Measurements from ENCODE around the gene BRWD1. TPM values are rescaled to one million over a fixed set of nuclear protein-coding genes. Genes with fewer than 3 reads are reported as not detected.

BRWD1 gene
- total and polyA plus RNA-seq, 2 of the 8 experiments (the other 6 are each of a cell fraction or from before 2014, with no cell fraction given), result 9.3 to 45.2 TPM

- no peak overlapping the region for H4K5ac ChIP-seq (ENCODE audit: insufficient read length, low read depth, low read length)
- no peaks in the 10 kb centered on the region for H4K20me1 ChIP-seq (replicated peaks in 1 of 2; ENCODE audit: control insufficient read depth in 1 of 2, insufficient read depth in 2 of 2, low read length in 2 of 2)
- H2AK5ac ChIP-seq (ENCODE audit: low read depth, low read length), result no peak overlapping the region
- H2BK20ac ChIP-seq (ENCODE audit: low read length), result no peak overlapping the region
- no peak overlapping the region for H3K9ac ChIP-seq (replicated peaks in 1 of 4; ENCODE audit: extremely low read depth in 1 of 4, low read depth in 3 of 4, low read length in 3 of 4)
- H3K23me2 ChIP-seq (ENCODE audit: low read depth, low read length), result no peaks in the 10 kb centered on the region
- no peak overlapping the region for H2BK5ac ChIP-seq (ENCODE audit: low read depth, low read length)
- no peak overlapping the region for H2AFZ ChIP-seq (ENCODE audit: low read length)
- ChIA-PET POLR2A (ENCODE audit: partially characterized antibody) (no interaction called here), CTCF (ENCODE audit: partially characterized antibody) (interaction anchor here (1.5 kb wide), 1 partner anchor 11 kb away, joined by 5 read pairs; no protein-coding TSS in a partner anchor)
- no peak overlapping the region for H2BK15ac ChIP-seq (ENCODE audit: low read length)
- no peaks in the 10 kb centered on the region for H3K79me2 ChIP-seq (ENCODE audit: control insufficient read depth in 1 of 2, insufficient read depth in 2 of 2, low read length in 2 of 2)
- 98% methylated on average over 3 of the region's 3 CpGs; no CpG with 5 or more reads in 1 of the 2 experiments for WGBS, 2 experiments (ENCODE audit: extremely low coverage in 1 of 2, insufficient coverage in 1 of 2, insufficient read length in 1 of 2, insufficient replicate concordance in 2 of 2, low coverage in 1 of 2, low lambda C conversion rate in 2 of 2, missing lambda C conversion rate in 1 of 2)
- H4K8ac ChIP-seq (ENCODE audit: extremely low read depth, insufficient read depth, low read length), result no peak overlapping the region
- DNase-seq (ENCODE audit: low read depth in 1 of 2, low spot score in 2 of 2), result no peak
- H4K91ac ChIP-seq (replicated peaks; ENCODE audit: insufficient read length, low read length), result no peak overlapping the region
- no peak overlapping the region for H3K14ac ChIP-seq (ENCODE audit: insufficient read length)
- no peak for FAIRE-seq
- H3K56ac ChIP-seq (replicated peaks; ENCODE audit: insufficient read length, low read depth, low read length), result no peak overlapping the region
- H3K4me2 ChIP-seq (ENCODE audit: insufficient read depth in 1 of 2, low read depth in 2 of 2, low read length in 2 of 2), result no peak overlapping the region
- H3K36me3 ChIP-seq (ENCODE audit: control insufficient read depth in 2 of 4, insufficient read depth in 4 of 4, low read length in 3 of 4), result no peaks in the 10 kb centered on the region
- H2BK120ac ChIP-seq (replicated peaks; ENCODE audit: low read depth, low read length), result no peak overlapping the region
- H3K18ac ChIP-seq (ENCODE audit: extremely low read depth, low read length), result no peak overlapping the region
- no peak overlapping the region for H2BK12ac ChIP-seq (ENCODE audit: low read depth, low read length)
- H3K79me1 ChIP-seq (ENCODE audit: low read depth, low read length), result no peaks in the 10 kb centered on the region
- H3K4ac ChIP-seq (replicated peaks; ENCODE audit: insufficient read length, low read depth, low read length), result no peak overlapping the region
- no peak overlapping the region for H3K23ac ChIP-seq (ENCODE audit: insufficient read length)
- H3K27ac ChIP-seq (ENCODE audit: low read depth, low read length), result no peak overlapping the region
- no peaks in the 10 kb centered on the region for H3K27me3 ChIP-seq (replicated peaks in 1 of 4; ENCODE audit: control insufficient read depth in 3 of 4, extremely low read depth in 1 of 4, insufficient read depth in 3 of 4, low read length in 3 of 4)
- no peaks in the 10 kb centered on the region; a peak in 1 of 4 replicates for H3K9me3 ChIP-seq (ENCODE audit: insufficient read depth in 2 of 2, low read depth in 1 of 2, low read length in 1 of 2)
- no peak overlapping the region for H3K4me3 ChIP-seq (ENCODE audit: extremely low read depth in 1 of 4, insufficient read depth in 2 of 4, low read depth in 3 of 4, low read length in 4 of 4)
- no peak for TF ChIP-seq CBX8 (IDR thresholded peaks at IDR 0.05; ENCODE audit: borderline replicate concordance, low read depth, low read length)
- no peak for TF ChIP-seq POLR2AphosphoS5 (IDR thresholded peaks at IDR 0.05; ENCODE audit: low read depth, low read length)
- TF ChIP-seq ATF3 (IDR thresholded peaks at IDR 0.05; ENCODE audit: insufficient read depth, low read depth, low read length), result no peak
- TF ChIP-seq SAP30 (IDR thresholded peaks at IDR 0.05; ENCODE audit: insufficient read depth, insufficient replicate concordance, low read length), result no peak
- TF ChIP-seq GABPA (IDR thresholded peaks at IDR 0.05; ENCODE audit: borderline replicate concordance, insufficient read depth, low read length), result no peak
- TF ChIP-seq SIN3A (conservative IDR thresholded peaks at IDR 0.05 in 1 of 2, IDR thresholded peaks at IDR 0.05 in 1 of 2; ENCODE audit: low read depth in 1 of 2, low read length in 2 of 2), result no peak
- TF ChIP-seq ZNF274 (IDR thresholded peaks at IDR 0.05; ENCODE audit: borderline replicate concordance, extremely low read depth, low read length), result no peak
- no peak for TF ChIP-seq SP2 (IDR thresholded peaks at IDR 0.05; ENCODE audit: low read length)
- no peaks in the 10 kb centered on the region for H3K4me1 ChIP-seq (replicated peaks in 1 of 4; ENCODE audit: control insufficient read depth in 3 of 4, insufficient read depth in 4 of 4, low read length in 3 of 4)
Observed at GRCh38 chr21:39144191-39144590, 169.2 kb downstream of the BRWD1 start.

Measured in H1 (cell line).